ENCODE results near the gene TSPOAP1.

- TF ChIP-seq CTCF (IDR thresholded peaks at IDR 0.05; ENCODE audit: insufficient read depth, low read length, poor library complexity, severe bottlenecking): no peak
- TF ChIP-seq EZH2phosphoT487 (conservative IDR thresholded peaks at IDR 0.05; ENCODE audit: low read length): no peak
Observed at GRCh38 chr17:58263773-58264172, 64.8 kb downstream of the TSPOAP1 start.
